Midbrain (tissue), 1 donor: ENCODE results near the gene LAIR2.
A peak's percentile ranks its signal among the peaks of the same experiment; 100 is the strongest.
"Not testable (repeated sequence)": the region's sequence is repeated elsewhere in the genome, so short reads cannot be mapped to it uniquely, and the experiment has no call there.

Source experiments
- DNase-seq: peaks from one replicate; lab custom pipeline; 2025; lab: John Stamatoyannopoulos, UW

LAIR2 gene

DNA sequence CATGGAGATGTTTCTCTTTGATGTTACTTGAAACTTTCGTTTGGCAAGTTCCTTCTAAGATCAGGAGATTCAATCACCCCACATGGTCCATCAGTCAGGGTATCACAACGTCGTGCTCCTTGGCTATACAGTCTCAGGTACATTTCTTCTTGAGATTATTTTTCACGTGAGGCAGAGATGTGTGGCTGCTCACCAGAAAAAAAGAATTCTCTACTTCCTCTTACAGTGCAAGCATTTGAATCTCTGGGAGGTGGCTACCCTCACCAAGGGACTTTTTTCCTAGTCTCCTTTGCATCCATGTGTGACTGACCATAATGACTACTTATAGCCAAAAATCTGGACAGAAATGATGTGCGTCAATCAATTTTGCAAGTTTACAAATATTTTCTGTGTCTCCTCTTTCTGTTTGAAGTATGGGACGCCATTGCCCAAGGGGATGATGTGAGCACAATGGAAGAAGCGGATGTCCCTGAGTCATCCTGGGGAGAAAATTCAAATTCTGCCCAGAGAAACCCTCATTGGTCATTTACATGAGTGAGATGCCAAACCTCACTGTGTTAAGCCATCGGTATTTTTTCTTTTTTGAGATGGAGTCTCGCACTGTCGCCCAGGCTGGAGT, 8.6 kb upstream of the LAIR2 start:
- no peak for DNase-seq

DNA sequence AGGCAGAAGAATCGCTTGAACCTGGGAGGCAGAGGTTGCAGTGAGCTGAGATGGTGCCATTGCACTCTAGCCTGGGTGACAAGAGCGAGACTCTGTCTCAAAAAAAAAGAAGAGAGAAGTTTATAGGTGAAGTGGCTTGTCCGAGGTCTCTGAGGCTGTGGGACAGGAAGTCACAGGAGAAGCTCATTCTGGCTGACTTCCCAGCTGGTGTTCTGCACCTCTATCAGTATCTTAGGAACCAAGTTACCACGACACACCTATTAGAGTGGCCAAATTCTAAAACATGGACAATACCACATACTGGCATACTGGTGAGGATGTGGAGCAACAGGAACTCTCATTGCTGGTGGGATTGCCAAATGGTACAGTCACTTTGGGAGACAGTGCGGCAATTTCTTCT, 7.3 kb upstream of the LAIR2 start:
- not testable (repeated sequence) for DNase-seq

DNA sequence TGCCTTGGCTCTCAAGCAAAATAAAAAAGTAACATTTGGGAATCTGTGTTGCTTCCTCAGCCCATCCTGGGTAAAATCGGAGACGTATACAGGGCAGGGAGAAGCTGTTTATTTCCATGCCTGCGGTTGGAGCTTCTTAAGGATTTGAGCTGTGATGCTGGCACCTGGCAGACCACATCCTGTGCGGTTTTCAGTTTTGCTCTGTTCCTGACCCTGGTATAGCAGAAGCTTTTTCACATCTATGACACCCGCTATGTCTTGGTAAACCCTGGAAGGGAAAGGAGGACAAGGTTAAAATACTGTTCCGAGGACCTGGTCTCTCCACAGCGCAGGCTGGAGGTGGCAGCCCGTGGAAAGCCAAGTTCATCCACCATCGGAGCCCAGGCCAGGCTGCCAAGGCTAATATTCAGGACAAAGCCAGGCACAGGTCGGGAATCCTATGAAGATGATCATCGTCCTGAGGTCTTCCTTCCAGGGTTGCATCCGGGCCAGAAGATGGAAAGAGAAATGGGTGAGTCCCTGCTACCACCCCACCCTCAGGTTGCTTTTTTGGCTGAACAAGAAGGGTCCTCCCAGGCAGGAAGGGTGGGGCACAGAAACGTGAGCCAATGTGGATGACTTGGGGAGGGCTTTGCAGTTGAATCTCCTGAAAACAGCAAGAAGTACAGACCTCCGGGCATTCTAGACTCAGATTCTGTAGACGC, 4.7 kb upstream of the LAIR2 start:
- DNase-seq, result not testable (repeated sequence)

DNA sequence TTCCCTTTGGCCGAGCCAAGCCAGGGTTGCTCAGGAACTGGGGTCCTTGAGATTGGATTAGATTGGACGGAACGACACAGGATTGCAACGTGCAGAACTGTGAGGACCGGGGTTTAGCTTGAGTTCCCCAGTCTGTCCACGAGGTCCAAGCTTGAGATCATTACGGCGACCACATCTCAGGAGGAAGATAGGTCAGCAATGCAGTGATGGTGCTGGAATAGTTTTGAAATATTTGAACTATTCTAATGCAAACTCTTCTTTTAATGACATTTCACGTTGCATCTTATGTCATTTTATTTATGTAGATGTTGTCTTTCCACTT, 4.2 kb upstream of the LAIR2 start:
- not testable (repeated sequence) for DNase-seq

DNA sequence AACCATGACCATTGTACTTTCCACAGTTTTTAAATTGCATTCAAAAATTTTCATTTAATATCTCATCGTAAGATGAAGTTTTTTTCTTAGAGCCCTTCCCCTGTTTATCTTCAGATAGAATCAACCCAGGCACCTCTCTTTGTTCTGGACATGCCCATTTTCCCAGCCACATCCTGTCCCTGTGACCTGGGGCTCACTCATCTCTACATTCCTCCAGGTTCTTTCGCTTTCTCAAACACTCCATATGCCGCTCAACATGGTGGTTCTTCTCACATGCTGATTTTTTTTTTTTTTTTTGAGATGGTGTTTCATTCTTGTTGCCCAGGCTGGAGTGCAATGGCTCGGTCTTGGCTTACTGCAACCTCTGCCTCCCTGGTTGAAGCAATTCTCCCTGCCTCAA, 2.9 kb downstream of the LAIR2 start:
- not testable (repeated sequence) for DNase-seq

DNA sequence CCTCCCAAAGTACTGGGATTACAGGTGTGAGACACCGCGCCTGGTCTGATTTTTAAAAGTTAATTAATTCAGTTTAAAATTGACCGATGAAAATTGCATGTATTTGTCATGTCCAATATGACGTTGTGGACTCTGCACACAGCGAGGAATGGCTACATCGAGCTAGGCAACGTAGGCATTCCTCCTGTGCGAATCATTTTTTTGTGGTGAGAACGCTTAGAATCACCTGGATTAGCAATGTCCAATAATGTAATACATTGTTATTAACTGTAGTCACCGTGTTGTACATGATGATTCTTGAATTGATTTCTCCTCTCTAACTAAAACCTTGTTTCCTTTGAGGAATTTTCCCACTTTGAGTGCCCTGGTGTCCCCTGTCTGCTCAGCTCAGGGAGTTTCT, 3.4 kb downstream of the LAIR2 start:
- DNase-seq, result no peak

DNA sequence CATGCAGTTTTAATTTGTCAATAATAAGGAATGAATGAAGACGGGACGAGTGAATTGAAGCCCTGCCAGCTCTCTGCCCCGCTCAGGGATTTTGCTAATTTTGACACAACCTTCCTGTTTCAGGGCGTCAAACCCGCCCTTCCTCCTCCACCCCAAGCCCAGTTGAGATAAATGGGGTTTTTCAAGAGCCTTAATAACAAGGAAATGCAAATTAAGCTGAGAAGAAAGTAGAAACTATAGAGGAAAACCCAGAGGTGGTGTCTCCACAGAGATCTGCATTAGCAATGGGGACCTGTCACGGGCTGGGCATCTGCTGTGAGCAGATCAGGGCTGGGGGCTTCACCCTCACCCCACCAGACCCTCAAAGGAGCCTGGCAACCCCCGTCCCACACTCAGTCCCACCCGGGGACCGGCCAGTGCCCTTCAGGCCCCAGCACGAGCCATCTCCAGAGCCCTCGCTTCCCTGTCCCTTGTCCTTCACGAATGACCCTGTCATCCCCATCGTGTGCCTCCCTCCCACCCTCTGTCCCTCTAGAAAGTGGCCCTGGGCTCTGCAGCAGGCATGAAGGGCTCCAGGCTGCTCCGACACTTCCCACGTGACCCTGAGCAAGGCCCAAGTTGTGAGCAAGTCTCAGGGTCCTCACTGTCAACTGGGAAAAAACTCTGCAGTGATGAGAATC, 4.5 kb downstream of the LAIR2 start:
- not testable (repeated sequence) for DNase-seq

DNA sequence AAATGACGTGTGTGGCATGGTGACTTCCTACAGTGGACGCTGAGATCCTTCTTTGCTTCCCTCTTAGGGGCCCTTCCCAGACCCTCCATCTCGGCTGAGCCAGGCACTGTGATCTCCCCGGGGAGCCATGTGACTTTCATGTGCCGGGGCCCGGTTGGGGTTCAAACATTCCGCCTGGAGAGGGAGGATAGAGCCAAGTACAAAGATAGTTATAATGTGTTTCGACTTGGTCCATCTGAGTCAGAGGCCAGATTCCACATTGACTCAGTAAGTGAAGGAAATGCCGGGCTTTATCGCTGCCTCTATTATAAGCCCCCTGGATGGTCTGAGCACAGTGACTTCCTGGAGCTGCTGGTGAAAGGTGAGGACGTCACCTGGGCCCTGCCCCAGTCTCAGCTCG, 5.2 kb downstream of the LAIR2 start:
- DNase-seq, result no peak

DNA sequence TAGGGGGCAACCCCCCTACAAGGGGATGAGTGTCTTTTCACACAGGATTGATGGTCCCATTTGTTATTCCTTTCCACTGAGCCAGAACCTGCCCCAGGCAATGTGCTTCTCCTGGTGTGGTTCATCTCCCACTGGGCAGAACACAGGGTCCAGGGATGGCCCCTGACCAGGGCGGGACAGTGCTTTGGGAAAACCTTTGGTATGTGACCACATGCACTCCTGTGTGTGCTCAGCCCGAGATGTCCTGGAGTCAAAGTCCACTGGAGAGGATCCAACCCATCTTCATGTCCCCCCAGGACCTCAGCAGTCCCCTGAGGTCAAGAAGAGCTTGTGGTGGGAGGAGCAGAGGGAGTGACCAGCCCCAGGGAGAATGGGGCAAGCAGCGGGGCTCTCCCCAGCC, 5.9 kb downstream of the LAIR2 start:
- not testable (repeated sequence) for DNase-seq

DNA sequence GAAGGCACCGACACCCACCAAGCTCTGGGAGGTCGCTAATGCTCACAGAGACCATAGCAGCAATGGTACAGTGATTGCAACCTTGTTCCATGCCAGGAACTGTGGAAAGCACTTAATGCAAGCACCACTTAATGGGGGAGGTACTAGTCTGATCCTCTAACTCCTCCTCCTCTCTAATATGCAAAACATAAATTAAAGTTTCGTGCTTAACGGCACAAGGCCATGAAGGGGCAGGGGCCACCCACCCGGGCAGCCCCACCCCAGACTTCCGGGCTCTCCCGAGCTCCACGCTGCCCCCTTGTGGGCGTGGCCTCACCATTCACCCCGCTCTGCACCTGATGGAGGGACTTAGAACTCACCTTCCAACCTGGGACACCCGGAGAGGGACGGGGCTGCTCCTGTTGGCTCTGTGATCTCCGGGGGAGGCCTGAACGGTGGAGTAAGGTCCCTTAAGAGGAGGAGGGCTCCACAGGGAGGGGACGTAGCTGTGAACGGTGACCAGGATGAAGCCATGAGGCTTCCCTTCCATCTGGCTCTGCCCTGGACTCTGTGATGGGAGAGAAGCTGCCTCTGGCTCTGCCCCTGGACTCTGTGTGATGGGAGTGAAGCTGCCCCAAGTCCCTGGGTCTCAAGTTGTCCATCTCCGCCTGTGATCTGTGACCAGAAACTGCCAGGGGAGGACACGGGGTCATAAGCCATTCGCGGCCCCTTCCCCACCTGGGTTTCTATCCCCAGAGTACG, 6.7 kb downstream of the LAIR2 start:
- not testable (repeated sequence) for DNase-seq

DNA sequence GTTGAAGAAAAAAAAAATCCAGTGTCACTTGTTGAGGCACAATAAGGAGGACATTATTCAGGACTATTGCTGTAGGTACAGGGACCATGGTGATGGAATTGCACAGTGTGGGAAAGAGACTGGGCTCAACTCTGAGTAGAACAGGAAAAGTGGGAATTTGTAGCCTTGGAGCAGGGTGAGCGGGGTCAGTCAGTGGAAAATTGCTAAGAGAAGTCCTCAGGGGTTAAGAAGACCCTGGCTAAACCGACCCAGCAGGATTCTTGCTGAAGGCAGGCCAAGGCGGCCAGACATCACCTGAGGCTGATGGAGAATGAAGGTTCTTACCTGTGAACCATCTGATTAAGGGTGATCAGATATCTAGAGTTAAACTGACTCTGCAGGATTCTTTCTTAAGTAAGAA, 12.5 kb downstream of the LAIR2 start:
- DNase-seq, result no peak

DNA sequence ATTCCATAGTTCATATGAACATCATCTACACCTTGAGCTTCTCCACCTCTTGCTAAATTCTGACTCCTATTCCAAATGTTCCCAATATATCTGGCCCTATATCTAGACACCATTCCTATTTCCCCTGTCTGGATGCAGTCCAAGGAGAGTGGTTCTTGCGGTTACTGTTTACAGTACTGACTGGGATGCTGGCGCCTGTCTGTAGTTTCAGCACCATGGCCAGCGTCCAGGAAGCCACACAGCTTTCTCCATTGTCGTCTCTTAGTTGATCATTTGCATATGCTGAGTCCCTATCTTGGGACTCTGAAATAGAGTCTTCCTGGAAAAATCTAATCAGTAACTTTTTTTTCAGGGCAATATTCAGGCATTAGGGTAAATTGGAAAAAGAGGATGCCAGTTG, 14.9 kb downstream of the LAIR2 start:
- peak; percentile 36 for DNase-seq

DNA sequence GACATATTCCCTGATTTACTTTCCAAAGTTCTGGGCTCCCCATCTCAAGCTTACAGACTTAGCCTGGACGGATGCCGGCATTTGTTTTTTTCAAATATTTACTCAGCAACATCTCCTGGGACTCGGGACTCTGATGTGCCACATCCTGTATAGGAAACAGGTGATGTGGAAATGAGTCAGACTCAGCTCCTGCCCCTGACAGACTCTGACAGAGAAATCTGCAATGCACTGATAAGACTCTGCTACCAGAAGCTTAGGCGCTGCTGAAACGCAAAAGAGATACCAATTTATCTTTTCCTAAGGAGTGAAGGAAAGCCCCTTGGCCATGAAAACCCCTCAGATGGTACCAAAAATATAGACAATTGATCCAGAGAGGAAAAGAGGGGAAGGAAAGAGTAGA, 16.2 kb downstream of the LAIR2 start:
- no peak for DNase-seq

DNA sequence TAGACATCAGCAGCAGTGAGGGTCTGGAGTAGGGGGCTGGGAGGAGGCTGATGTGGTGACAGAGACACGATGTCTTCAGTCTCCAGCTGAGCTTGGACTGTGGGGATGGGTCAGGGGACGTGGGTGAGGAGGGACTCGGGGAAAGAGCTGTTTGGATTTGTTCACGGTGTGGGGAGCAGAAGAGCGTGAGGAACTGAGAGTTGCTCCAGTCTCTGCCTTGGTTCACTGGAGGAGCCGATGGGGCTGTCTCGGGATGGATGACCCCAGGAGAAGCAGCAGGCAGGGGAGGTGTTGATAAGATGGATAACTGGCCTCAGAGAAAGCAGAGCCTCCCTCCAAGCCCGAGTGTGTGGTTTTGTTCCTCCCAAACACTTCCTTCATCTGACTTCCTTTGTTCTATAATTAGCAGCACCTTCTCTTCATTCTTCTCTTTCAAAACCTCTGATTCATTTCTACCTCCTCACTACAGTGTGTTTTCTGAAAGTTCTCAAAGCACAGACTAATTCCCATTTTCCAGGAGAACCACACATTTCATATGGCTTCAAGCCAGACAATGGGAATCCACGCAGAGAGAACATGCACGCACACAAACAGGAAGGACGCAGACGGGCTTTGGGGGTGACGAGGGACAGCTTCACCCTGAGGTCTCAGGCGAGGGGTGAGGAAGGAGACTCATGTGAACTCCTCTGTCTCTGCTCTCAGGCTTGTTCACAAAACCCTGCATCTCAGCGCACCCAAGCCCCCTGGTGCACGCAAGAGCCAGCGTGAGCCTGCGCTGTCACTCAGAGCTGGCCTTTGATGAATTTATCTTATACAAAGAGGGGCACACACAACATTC, 18.6 kb downstream of the LAIR2 start:
- no peak for DNase-seq

DNA sequence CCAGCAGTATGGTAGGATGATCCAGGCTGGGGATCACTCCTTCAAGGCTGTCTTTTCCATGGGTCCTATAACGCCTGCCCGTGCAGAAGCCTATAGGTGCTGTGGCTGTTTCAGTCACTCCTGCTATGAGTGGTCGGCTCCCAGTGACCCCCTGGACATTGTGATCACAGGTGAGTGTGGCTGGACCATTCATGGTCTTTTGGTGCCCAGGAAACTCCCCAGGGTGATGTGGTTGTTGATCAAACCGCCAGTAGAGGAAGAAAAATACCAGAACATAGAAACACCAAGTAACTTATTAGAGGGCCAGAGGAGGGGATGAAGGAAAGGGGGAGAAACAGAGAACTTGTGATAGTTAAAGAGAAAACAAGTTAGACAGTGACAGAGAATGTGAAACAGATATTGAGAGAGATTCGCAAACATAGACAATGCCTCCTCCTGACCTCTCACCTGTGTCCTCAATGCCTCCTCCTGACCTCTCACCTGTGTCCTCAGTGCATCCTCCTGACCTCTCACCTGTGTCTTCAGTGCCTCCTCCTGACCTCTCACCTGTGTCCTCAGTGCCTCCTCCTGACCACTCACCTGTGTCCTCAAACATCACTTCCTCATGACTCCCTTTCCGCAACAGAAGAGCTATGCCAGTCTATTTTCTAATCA, 19.4 kb downstream of the LAIR2 start:
- DNase-seq, result no peak

DNA sequence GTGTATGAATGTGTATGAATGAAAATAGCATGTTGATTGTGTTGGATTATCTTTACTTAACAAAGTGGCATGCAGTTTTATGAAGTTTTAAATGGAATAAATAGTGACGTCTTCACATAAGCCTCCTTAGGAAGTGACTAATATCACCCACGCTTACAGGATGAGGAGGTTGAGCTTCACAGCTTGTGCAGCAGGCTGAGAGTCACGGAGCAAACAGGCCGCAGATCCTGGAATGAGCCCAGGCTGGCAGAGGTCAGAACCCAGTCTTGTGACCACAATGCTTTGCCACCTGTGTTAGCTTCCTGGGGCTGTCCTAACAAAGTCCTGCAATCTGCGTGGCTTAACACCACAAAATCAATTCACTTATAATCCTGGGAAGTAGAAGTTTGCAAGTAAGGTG, 20.8 kb downstream of the LAIR2 start:
- no peak for DNase-seq

DNA sequence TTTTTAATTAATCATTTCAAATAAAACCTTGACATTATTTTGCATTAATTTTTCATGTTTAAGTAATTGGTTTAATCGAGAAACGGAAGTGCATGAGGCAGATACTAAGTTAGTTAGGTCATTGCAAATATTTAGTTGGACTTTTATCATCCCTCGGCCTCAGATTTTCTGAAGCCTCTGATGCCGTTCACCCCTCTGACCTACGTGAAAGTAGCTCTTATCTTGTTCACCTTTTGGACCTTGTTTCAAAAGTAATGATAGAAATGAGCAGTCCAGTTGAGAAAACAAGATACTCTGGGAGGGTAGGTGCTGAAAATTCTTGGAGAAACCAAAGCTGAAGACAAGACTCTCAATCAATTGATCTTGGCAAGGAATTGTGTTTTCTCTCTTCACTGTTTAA, 23.0 kb downstream of the LAIR2 start:
- no peak for DNase-seq

DNA sequence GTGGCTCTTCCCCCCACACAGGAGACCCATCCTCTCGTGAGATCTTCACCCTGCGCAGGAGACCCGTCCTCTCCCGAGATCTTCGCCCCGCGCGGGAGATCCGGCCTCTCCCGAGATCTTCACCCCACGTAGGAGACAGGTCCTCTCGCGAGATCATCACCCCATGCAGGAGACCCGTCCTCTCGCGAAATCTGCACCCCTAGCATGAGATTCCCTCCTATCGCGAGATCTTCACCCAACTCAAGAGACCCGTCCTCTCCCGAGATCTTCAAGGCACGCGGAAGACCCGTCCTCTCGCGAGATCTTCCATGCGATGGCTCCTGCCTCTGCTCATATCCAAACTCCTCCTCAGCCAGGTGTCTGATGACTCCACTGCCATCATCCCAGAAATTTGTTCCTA, 24.3 kb downstream of the LAIR2 start:
- no peak for DNase-seq

DNA sequence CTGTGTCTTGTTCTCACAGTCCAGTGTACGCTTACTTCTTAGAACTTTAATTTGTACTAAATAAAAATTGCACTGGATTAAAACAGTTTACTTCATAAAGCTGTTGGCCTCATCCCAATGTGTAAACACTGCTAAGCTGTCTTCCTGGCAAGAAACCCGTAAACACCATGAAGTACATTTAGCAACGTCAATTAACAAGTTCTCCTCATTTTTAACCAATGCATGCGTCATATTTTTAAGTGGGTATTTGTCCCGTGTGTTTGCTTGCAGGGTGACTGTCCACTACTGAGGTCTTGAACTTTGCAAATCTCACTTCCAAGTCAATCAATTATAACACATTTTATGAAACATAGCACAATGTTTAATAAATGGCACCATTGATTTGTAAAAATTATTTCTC, 28.2 kb downstream of the LAIR2 start:
- DNase-seq, result no peak

DNA sequence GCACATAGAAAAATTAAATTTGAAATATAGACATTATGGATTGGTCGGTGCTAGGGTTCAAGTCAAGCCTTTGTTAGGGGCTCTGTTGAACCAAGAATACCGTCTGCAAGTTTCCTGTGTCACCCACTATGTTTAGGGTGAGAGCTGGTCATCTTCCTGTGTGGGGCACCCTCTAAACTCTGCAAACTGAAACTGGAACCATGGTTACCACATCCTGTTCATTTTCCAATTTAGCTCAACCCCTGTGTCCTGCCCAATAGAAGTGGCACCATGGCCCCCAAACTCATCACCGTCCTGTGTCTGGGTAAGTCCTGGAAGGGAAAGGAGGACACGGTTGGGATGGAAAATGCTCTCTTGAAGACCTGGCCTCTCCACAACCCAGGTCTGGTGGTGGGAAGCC, 29.9 kb downstream of the LAIR2 start:
- peak; percentile 5 for DNase-seq

DNA sequence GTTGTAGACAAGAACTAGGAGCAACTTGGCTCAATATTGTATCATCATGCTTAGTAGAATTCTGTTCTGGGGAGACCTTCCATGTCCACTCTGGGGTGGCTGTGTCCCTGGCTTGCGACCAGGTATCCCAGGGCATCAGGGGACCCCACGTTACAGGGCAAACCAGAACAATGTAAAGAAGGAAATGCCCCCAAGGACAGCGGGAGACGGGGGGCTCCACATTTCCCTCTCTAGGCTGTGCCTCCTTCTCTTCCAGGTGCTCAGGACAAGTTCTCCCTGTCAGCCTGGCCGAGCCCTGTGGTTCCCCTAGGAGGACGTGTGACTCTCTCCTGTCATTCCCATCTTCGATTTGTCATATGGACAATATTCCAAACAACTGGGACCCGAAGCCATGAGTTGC, 30.8 kb downstream of the LAIR2 start:
- no peak for DNase-seq
